SK-N-SH (cell line): ENCODE measurements around the gene WNT1. TPM values are rescaled to one million over a fixed set of nuclear protein-coding genes. Genes with fewer than 3 reads are reported as not detected.

ENCODE experiments used
- CTCF ChIA-PET: fragments of 300-600, 350-600 bp; formaldehyde crosslinking; extraction: SDS; loops from one replicate; lab custom pipeline; 2021; lab: Yijun Ruan, JAX
- POLR2A ChIA-PET: fragments of 350-600 bp; sonication (Branson Sonifier 250); formaldehyde crosslinking; extraction: SDS; loops from one replicate; lab custom pipeline; 2020; ENCODE audit warnings: antibody characterized with exemption, inconsistent platforms; lab: Yijun Ruan, JAX
- DNase-seq: peaks from one replicate; pipeline ENCODE4 v3.0.0; 2012
- H2AFZ ChIP-seq: fragments of 200-600 bp; sonication (generic); 2 replicates; pipeline ENCODE4 v1.8.1; 2016; ENCODE audit warnings: antibody characterized with exemption, mild to moderate bottlenecking, low read depth
- H3F3A ChIP-seq: fragments of 200-600 bp; sonication (generic); replicated peaks from 2 replicates; pipeline ENCODE3; 2016; ENCODE audit warnings: antibody characterized with exemption, mild to moderate bottlenecking; ENCODE audit not compliant: insufficient read depth
- H3K27ac ChIP-seq, 2 experiments: fragments of 200-500 bp in 1 of 2; fragments of 200-600 bp in 1 of 2; sonication (Bioruptor generic) in 1 of 2; sonication (generic), shearing (Covaris generic) in 1 of 2; 2 replicates each; pipeline versions ENCODE4 v1.5.1 to v1.6.1; 2014 to 2016; ENCODE audit warnings: low read depth in 2 of 2, inconsistent platforms in 1 of 2, low read length in 1 of 2, mild to moderate bottlenecking in 1 of 2, mixed read lengths in 1 of 2
- H3K27me3 ChIP-seq: fragments of 200-600 bp; sonication (generic), shearing (Covaris generic); 2 replicates; pipeline ENCODE4 v1.6.1; 2016; ENCODE audit warnings: mixed run types; ENCODE audit not compliant: insufficient read depth
- H3K36me3 ChIP-seq, 2 experiments: fragments of 200-500 bp in 1 of 2; fragments of 200-600 bp in 1 of 2; sonication (Bioruptor generic) in 1 of 2; sonication (generic) in 1 of 2; replicated peaks in 1 of 2; 2 replicates each; pipeline versions ENCODE3 to v1.5.1; 2014 to 2016; ENCODE audit warnings: low read length in 1 of 2, mild to moderate bottlenecking in 1 of 2; ENCODE audit not compliant: insufficient read depth in 2 of 2, control insufficient read depth in 1 of 2
- H3K4me1 ChIP-seq, 2 experiments: fragments of 200-500 bp in 1 of 2; fragments of 200-600 bp in 1 of 2; sonication (Bioruptor generic) in 1 of 2; sonication (generic), shearing (Covaris generic) in 1 of 2; 2 replicates each; pipeline versions ENCODE4 v1.5.1 to v1.6.1; 2014 to 2016; ENCODE audit warnings: low read depth in 1 of 2, low read length in 1 of 2, mixed run types in 1 of 2; ENCODE audit not compliant: insufficient read depth in 2 of 2, control insufficient read depth in 1 of 2
- H3K4me2 ChIP-seq: fragments of 200-600 bp; sonication (generic), shearing (Covaris generic); 2 replicates; pipeline ENCODE4 v1.6.1; 2017; ENCODE audit warnings: mixed run types
- H3K4me3 ChIP-seq, 2 experiments: fragments of 200-500 bp in 1 of 2; fragments of 200-600 bp in 1 of 2; sonication (Bioruptor generic) in 1 of 2; sonication (generic), shearing (Covaris generic) in 1 of 2; 2 replicates each; pipeline versions ENCODE4 v1.5.1 to v1.8.1; 2014 to 2016; ENCODE audit warnings: low read depth in 2 of 2, inconsistent platforms in 1 of 2, low read length in 1 of 2, mild to moderate bottlenecking in 1 of 2, mixed read lengths in 1 of 2, moderate library complexity in 1 of 2
- H3K79me2 ChIP-seq: fragments of 200-600 bp; sonication (generic); 2 replicates; pipeline ENCODE4 v1.8.1; 2017; ENCODE audit warnings: mild to moderate bottlenecking; ENCODE audit not compliant: insufficient read depth
- H3K9ac ChIP-seq: fragments of 200-600 bp; sonication (generic); 2 replicates; pipeline ENCODE4 v1.6.1; 2017; ENCODE audit warnings: mixed run types
- H3K9me2 ChIP-seq: fragments of 200-600 bp; sonication (generic); 2 replicates; pipeline ENCODE4 v1.6.1; 2017; ENCODE audit warnings: mixed run types
- H3K9me3 ChIP-seq: fragments of 200-600 bp; sonication (generic); 2 replicates; pipeline ENCODE4 v1.6.1; 2017; ENCODE audit warnings: mixed run types, mild to moderate bottlenecking, moderate library complexity
- H4K20me1 ChIP-seq: fragments of 200-600 bp; sonication (generic); 2 replicates; pipeline ENCODE4 v1.6.1; 2017; ENCODE audit warnings: mild to moderate bottlenecking, mixed run types; ENCODE audit not compliant: insufficient read depth
- CHD2 ChIP-seq: fragments of 150-350 bp; IDR thresholded peaks from 2 replicates; pipeline ENCODE4 v1.6.1; 2018; ENCODE audit warnings: low read length; ENCODE audit not compliant: partially characterized antibody
- EP300 ChIP-seq, 2 experiments: IDR thresholded peaks; 2 replicates each; pipeline versions ENCODE4 v1.4.0 to v1.6.1; 2012; ENCODE audit warnings: borderline replicate concordance in 1 of 2, low read depth in 1 of 2, low read length in 1 of 2
- FOSL2 ChIP-seq: IDR thresholded peaks from 2 replicates; pipeline ENCODE4 v1.4.0; 2012; ENCODE audit warnings: low read depth, mild to moderate bottlenecking, moderate library complexity, borderline replicate concordance
- GABPA ChIP-seq: IDR thresholded peaks from 2 replicates; pipeline ENCODE4 v1.4.0; 2012; ENCODE audit warnings: low read depth, mild to moderate bottlenecking
- IRF3 ChIP-seq: fragments of 150-350 bp; IDR thresholded peaks from 2 replicates; pipeline ENCODE4 v1.6.1; 2016; ENCODE audit warnings: mild to moderate bottlenecking, low read depth, low read length
- JUND ChIP-seq: IDR thresholded peaks from 2 replicates; pipeline ENCODE4 v1.4.0; 2012
- MXI1 ChIP-seq: IDR thresholded peaks from 2 replicates; pipeline ENCODE4 v1.6.1; 2012; ENCODE audit warnings: mild to moderate bottlenecking, low read depth, low read length, improper control_type of control experiment
- NFIC ChIP-seq: IDR thresholded peaks from 2 replicates; pipeline ENCODE4 v1.4.0; 2012; ENCODE audit warnings: borderline replicate concordance
- NRF1 ChIP-seq: IDR thresholded peaks from 2 replicates; pipeline ENCODE4 v1.6.1; 2012; ENCODE audit warnings: low read depth, mild to moderate bottlenecking, low read length
- REST ChIP-seq: IDR thresholded peaks from 2 replicates; pipeline ENCODE4 v1.6.1; 2012; ENCODE audit warnings: mild to moderate bottlenecking, low read depth, low read length, moderate library complexity
- RFX5 ChIP-seq: IDR thresholded peaks from 2 replicates; pipeline ENCODE4 v1.6.1; 2012; ENCODE audit warnings: mild to moderate bottlenecking, improper control_type of control experiment, low read length
- RXRA ChIP-seq: IDR thresholded peaks from 2 replicates; pipeline ENCODE4 v1.4.0; 2012; ENCODE audit warnings: low read depth, mild to moderate bottlenecking, borderline replicate concordance
- SIN3A ChIP-seq: IDR thresholded peaks from 2 replicates; pipeline ENCODE4 v1.6.1; 2012; ENCODE audit warnings: low read depth, mild to moderate bottlenecking, low read length, moderate library complexity, borderline replicate concordance
- SMC3 ChIP-seq: IDR thresholded peaks from 2 replicates; pipeline ENCODE4 v1.6.1; 2012; ENCODE audit warnings: low read depth, low read length, improper control_type of control experiment
- TCF12 ChIP-seq: IDR thresholded peaks from 2 replicates; pipeline ENCODE4 v1.4.0; 2012
- USF2 ChIP-seq: fragments of 150-350 bp; IDR thresholded peaks from 2 replicates; pipeline ENCODE4 v1.6.1; 2017; ENCODE audit warnings: antibody characterized with exemption, low read length, low read depth, borderline replicate concordance
- WGBS: methylation state at CpG from one replicate; pipeline ENCODE4 v1.1.6; 2017; ENCODE audit warnings: low lambda C conversion rate; 5-methylcytosine and 5-hydroxymethylcytosine counted together
- polyA plus RNA-seq, 3 experiments: library from polyadenylated mRNA; depleted of rRNA; stranded (reverse); fragments of >200 nt; gene quantifications; 2 replicates each; pipeline ENCODE4 v1.2.3, GENCODE V29; 2012
- TF ChIP-seq, protein P1 (sequence below): IDR thresholded peaks from 2 replicates; pipeline ENCODE4; 2012
- TF ChIP-seq, protein P2 (sequence below): IDR thresholded peaks from 2 replicates; pipeline ENCODE4 v1.4.0; 2012; ENCODE audit warnings: low read depth, borderline replicate concordance

Gene WNT1
- polyA plus RNA-seq, 1 of the 3 experiments (the other 2 are of a cell fraction) = not detected

DNA sequence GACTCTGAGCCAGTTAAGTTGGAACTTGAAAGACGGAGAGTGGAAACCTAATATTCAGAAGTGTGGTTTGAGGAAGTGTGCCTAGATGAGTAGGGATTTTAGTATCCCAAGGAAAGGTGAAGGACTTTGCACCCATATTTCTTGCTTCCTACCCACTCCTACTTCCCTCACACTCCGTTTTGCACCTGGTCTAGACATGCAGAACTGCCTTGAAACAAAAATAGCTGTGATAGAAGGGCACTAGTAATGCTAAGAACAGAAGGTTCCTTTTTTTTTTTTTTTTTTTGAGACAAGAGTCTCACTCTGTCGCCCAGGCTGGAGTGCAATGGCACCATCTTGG is 20.1 kb upstream of the WNT1 start:
- Histone ChIP-seq H3K9ac (peak overlapping the region; percentile 92), H3K4me1 (peaks cover 7 to 14% of the 10 kb centered on the region in 2 experiments; a peak in 3 of 4 replicates), H3K4me2 (peak overlapping the region; percentile 70), H3K27ac (peak overlapping the region; percentile 50 to 87), H3K9me2 (no peaks in the 10 kb centered on the region), H3K4me3 (peak overlapping the region; percentile 83 to 96), H3K27me3 (no peaks in the 10 kb centered on the region; the same call in 1 of the 2 replicates), H2AFZ (peak overlapping the region; percentile 81), H3K36me3 (peaks cover 19 to 27% of the 10 kb centered on the region in 2 experiments), H3K79me2 (peaks cover 43% of the 10 kb centered on the region), H3F3A (peaks cover 11% of the 10 kb centered on the region), H3K9me3 (no peaks in the 10 kb centered on the region), H4K20me1 (peaks cover 33% of the 10 kb centered on the region)
- ChIA-PET CTCF (interaction anchor here (0.8 to 5.5 kb wide), 12 partner anchors 12 to 152 kb away, joined by 3 to 52 read pairs (median 6); partner anchors contain the start of genes DDN, WNT1 and WNT10B), POLR2A (interaction anchor here (1.1 to 1.4 kb wide), 3 partner anchors 67 to 173 kb away, joined by 4 to 5 read pairs (median 4); partner anchors contain the start of genes RND1 and TUBA1B)
- DNase-seq = no peak
- 68% methylated on average over 3 of the region's 3 CpGs for WGBS
- TF ChIP-seq RXRA = no peak
- TF ChIP-seq CHD2 = no peak
- TF ChIP-seq GABPA = no peak
- TF ChIP-seq REST = no peak
- TF ChIP-seq, protein P1, sequence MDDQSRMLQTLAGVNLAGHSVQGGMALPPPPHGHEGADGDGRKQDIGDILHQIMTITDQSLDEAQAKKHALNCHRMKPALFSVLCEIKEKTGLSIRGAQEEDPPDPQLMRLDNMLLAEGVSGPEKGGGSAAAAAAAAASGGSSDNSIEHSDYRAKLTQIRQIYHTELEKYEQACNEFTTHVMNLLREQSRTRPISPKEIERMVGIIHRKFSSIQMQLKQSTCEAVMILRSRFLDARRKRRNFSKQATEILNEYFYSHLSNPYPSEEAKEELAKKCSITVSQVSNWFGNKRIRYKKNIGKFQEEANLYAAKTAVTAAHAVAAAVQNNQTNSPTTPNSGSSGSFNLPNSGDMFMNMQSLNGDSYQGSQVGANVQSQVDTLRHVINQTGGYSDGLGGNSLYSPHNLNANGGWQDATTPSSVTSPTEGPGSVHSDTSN = no peak
- no peak for TF ChIP-seq MXI1
- no peak for TF ChIP-seq USF2
- TF ChIP-seq SMC3 = no peak
- TF ChIP-seq TCF12 = no peak
- no peak for TF ChIP-seq RFX5
- no peak for TF ChIP-seq JUND
- TF ChIP-seq FOSL2 = no peak
- no peak for TF ChIP-seq EP300 (IDR thresholded peaks at IDR 0.05; ENCODE audit: borderline replicate concordance in 1 of 2, low read depth in 1 of 2, low read length in 1 of 2)
- no peak for TF ChIP-seq IRF3
- no peak for TF ChIP-seq NRF1
- no peak for TF ChIP-seq NFIC
- TF ChIP-seq SIN3A = no peak
- TF ChIP-seq, protein P2, sequence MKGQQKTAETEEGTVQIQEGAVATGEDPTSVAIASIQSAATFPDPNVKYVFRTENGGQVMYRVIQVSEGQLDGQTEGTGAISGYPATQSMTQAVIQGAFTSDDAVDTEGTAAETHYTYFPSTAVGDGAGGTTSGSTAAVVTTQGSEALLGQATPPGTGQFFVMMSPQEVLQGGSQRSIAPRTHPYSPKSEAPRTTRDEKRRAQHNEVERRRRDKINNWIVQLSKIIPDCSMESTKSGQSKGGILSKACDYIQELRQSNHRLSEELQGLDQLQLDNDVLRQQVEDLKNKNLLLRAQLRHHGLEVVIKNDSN = no peak
